Measurements from ENCODE around the gene H1-8. TPM values are rescaled to one million over a fixed set of nuclear protein-coding genes. Genes with fewer than 3 reads are reported as not detected.

The H1-8 gene
- total and polyA plus RNA-seq, 9 of the 15 experiments (the other 6 are each of a cell fraction or from before 2014, with no cell fraction given), result not detected

- H4K20me1 ChIP-seq (replicated peaks; ENCODE audit: control insufficient read depth, insufficient read depth, low read length), result no peaks in the 10 kb centered on the region
- H3K4me1 ChIP-seq (replicated peaks in 1 of 2; ENCODE audit: control insufficient read depth in 2 of 2, insufficient read depth in 2 of 2, low read length in 2 of 2), result peaks cover 7 to 32% of the 10 kb centered on the region in 2 experiments; a peak in 4 of 5 replicates
- no peak for FAIRE-seq
- 43% methylated on average over 10 of the region's 10 CpGs for WGBS (ENCODE audit: insufficient coverage, low coverage, missing lambda C conversion rate)
- TF ChIP-seq CBFA2T3 (IDR thresholded peaks at IDR 0.05) (no peak), ZNF717 (CRISPR knock-in tag; IDR thresholded peaks at IDR 0.05) (no peak), MED1 (CRISPR knock-in tag; IDR thresholded peaks at IDR 0.05; ENCODE audit: borderline replicate concordance) (no peak), ZNF76 (CRISPR knock-in tag; IDR thresholded peaks at IDR 0.05; ENCODE audit: borderline replicate concordance) (no peak)
- in situ Hi-C loops (cut with MboI) (no loop called here), intact Hi-C loops (cut with micrococcal nuclease) (no loop called here)
- H3K27ac ChIP-seq (ENCODE audit: extremely low read depth, low read depth, low read length), result no peak overlapping the region
- DNase-seq (ENCODE audit: extremely low read depth in 1 of 4, low spot score in 3 of 4), result no peak
- BruUV-seq (replicated peaks), result no TSS peak
- H3K9me3 ChIP-seq (replicated peaks; ENCODE audit: control insufficient read depth, insufficient read depth, low read depth, low read length), result no peaks in the 10 kb centered on the region
- H3K4me3 ChIP-seq, result no peak overlapping the region
- CTCF ChIA-PET (ENCODE audit: low intra/inter-chr PET ratio), result no interaction called here
- H3K79me2 ChIP-seq (ENCODE audit: control insufficient read depth, insufficient read depth, low read length), result no peaks in the 10 kb centered on the region
- ATAC-seq, result no peak
- no peak overlapping the region for H3K4me2 ChIP-seq (ENCODE audit: insufficient read depth, low read length)
- no peak overlapping the region for H2AFZ ChIP-seq (ENCODE audit: low read depth, low read length)
- POLR2A ChIA-PET, result interaction anchor here (0.5 to 0.8 kb wide), 2 partner anchors 8 to 39 kb away, joined by 3 read pairs; no protein-coding TSS in a partner anchor
- H3K9me1 ChIP-seq (ENCODE audit: control insufficient read depth, insufficient read depth, low read length), result no peaks in the 10 kb centered on the region
- peaks cover 5% of the 10 kb centered on the region; the same call in 1 of the 3 replicates for H3K36me3 ChIP-seq (ENCODE audit: control insufficient read depth, insufficient read depth, low read length)
- no peaks in the 10 kb centered on the region for H3K27me3 ChIP-seq (ENCODE audit: control insufficient read depth in 2 of 2, insufficient read depth in 2 of 2, low read length in 2 of 2)
- H3K9ac ChIP-seq (ENCODE audit: insufficient read depth in 1 of 2, low read depth in 2 of 2, low read length in 2 of 2), result no peak overlapping the region
Measured at GRCh38 chr3:129552287-129553050, 9.5 kb downstream of the H1-8 start.

GRCh38 chr3:129553171-129553570 is 10.2 kb downstream of the H1-8 start:
- ChIA-PET CTCF (ENCODE audit: low intra/inter-chr PET ratio) (no interaction called here), POLR2A (interaction anchor here (0.8 to 1.2 kb wide), 2 partner anchors 9 kb away, joined by 3 read pairs; no protein-coding TSS in a partner anchor)
- intact Hi-C loops (cut with micrococcal nuclease) (no loop called here), in situ Hi-C loops (cut with MboI) (no loop called here)
- H3K4me1 ChIP-seq (replicated peaks in 1 of 2; ENCODE audit: control insufficient read depth in 2 of 2, insufficient read depth in 2 of 2, low read length in 2 of 2), result peaks cover 7 to 35% of the 10 kb centered on the region in 2 experiments; a peak in 4 of 5 replicates
- H3K27me3 ChIP-seq (ENCODE audit: control insufficient read depth in 2 of 2, insufficient read depth in 2 of 2, low read length in 2 of 2), result no peaks in the 10 kb centered on the region
- no peak overlapping the region for H3K9ac ChIP-seq (ENCODE audit: insufficient read depth in 1 of 2, low read depth in 2 of 2, low read length in 2 of 2)
- no peaks in the 10 kb centered on the region for H3K79me2 ChIP-seq (ENCODE audit: control insufficient read depth, insufficient read depth, low read length)
- no peaks in the 10 kb centered on the region for H3K9me1 ChIP-seq (ENCODE audit: control insufficient read depth, insufficient read depth, low read length)
- H3K27ac ChIP-seq (ENCODE audit: extremely low read depth, low read depth, low read length), result no peak overlapping the region
- BruUV-seq (replicated peaks), result no TSS peak
- H3K9me3 ChIP-seq (replicated peaks; ENCODE audit: control insufficient read depth, insufficient read depth, low read depth, low read length), result no peaks in the 10 kb centered on the region
- H3K4me3 ChIP-seq, result no peak overlapping the region
- ATAC-seq (no peak), FAIRE-seq (no peak), DNase-seq (ENCODE audit: extremely low read depth in 1 of 4, low spot score in 3 of 4) (no peak)
- H3K4me2 ChIP-seq (ENCODE audit: insufficient read depth, low read length), result no peak overlapping the region
- TF ChIP-seq TRIM24 (IDR thresholded peaks at IDR 0.05) (no peak), RFX7 (CRISPR knock-in tag; IDR thresholded peaks at IDR 0.05) (no peak), ID3 (CRISPR knock-in tag; IDR thresholded peaks at IDR 0.05) (no peak), ID3 (tag; IDR thresholded peaks at IDR 0.05) (no peak), CBFA2T2 (conservative IDR thresholded peaks at IDR 0.05) (no peak), SRSF7 (optimal IDR thresholded peaks at IDR 0.05; ENCODE audit: low read depth, low read length) (no peak)
- H4K20me1 ChIP-seq (replicated peaks; ENCODE audit: control insufficient read depth, insufficient read depth, low read length), result no peaks in the 10 kb centered on the region
- H2AFZ ChIP-seq (ENCODE audit: low read depth, low read length), result no peak overlapping the region
- WGBS (ENCODE audit: insufficient coverage, low coverage, missing lambda C conversion rate), result 14% methylated on average over 3 of the region's 6 CpGs
- peaks cover 6% of the 10 kb centered on the region; the same call in 1 of the 3 replicates for H3K36me3 ChIP-seq (ENCODE audit: control insufficient read depth, insufficient read depth, low read length)
